HS-27A (cell line): ENCODE measurements around the gene LMNTD1.
"Not testable (repeated sequence)": the region's sequence is repeated elsewhere in the genome, so short reads cannot be mapped to it uniquely, and the experiment has no call there.

Experiments
- DNase-seq: peaks from one replicate; pipeline ENCODE4 v3.0.0-alpha.2; 2012; ENCODE audit warnings: low read depth, missing footprints

LMNTD1 gene

DNA sequence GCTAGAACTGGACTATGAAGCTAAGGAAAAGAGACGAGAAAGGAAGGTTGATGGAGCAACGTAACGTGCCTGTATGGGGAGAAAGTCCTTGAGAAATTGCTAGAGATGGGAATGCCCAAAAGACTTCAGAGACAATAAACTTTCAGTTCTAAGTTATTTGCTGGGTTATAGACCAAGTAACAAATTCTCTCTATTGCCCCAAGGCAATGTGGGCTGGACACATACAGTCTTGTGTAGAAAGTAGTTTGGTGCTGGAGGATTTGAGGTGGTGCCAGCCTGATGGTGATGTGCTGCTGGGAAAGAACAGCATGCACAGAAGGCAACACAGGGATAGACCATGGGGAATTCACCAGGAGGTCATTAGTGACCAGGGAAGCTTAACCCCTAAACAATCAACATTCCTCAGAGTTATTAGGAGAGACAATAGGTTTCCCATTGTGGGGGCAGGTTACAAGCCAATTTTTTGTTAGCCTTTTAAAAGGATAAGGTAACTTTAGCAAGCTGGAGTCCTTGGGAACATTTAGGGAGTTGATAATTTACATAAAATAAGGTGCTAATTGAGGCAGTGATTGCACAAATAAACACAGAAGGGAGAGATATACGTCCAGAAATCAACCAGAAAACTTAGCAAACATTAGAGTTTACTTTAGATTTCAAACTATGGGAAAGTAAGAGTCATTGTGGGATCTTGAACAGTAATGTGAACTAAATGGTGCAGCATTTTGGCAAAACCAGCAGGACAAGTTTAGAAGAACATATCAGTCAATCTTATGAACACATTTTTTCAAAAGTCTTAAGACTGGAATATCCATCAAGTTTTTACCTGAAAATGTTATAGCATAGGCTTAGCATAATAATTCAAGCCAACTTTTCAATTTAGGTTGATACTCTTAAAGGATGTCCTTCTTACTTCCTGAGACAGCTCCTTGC, 61.4 kb downstream of the LMNTD1 start:
- DNase-seq = no peak

GRCh38 chr12:25488956-25489870, 63.9 kb downstream of the LMNTD1 start:
- not testable (repeated sequence) for DNase-seq

GRCh38 chr12:25482625-25483024, 70.5 kb downstream of the LMNTD1 start:
- no peak for DNase-seq

- DNase-seq = no peak
Measured at GRCh38 chr12:25480145-25480544, 72.9 kb downstream of the LMNTD1 start.

DNA sequence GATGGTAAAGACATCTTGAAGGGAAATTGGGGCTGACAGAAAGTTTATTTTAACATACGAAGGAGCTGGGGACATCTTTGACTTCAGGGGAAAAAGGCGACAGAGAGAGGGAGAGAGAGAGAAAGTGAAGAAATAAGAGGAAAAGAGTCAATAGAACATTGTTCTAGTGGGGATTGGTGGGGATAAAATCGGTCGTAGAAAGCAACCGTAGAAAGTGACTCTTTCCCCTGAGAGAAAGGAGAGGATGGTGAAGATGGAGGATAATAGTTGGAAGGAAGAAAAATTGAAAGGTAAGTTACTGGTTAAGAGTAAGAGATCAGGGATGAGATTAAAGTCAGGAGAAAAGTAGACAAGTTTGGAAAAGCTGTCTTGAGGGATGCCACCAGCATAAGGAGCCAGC, 75.9 kb downstream of the LMNTD1 start:
- DNase-seq = no peak

GRCh38 chr12:25472453-25472852, 80.6 kb downstream of the LMNTD1 start:
- DNase-seq = no peak

DNA sequence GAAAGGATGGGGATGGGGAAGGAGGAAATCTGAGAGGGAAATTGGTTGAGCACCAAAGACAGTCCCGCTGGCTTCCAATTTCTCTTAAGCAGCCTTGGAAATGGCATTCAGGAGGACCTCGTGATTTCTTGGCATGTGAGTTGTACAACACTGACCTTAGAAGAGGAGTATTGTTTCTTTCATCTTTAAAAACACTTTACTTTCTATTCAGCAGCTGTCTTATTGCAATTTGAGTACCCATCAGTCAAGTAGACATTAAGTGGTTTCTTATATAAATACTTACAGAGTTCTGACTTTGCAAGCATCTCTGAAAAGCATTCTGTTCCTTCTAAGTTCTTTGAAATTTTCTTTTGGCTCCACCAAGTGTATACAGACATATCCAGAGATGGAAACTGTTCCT, 83.2 kb downstream of the LMNTD1 start:
- DNase-seq = no peak

DNA sequence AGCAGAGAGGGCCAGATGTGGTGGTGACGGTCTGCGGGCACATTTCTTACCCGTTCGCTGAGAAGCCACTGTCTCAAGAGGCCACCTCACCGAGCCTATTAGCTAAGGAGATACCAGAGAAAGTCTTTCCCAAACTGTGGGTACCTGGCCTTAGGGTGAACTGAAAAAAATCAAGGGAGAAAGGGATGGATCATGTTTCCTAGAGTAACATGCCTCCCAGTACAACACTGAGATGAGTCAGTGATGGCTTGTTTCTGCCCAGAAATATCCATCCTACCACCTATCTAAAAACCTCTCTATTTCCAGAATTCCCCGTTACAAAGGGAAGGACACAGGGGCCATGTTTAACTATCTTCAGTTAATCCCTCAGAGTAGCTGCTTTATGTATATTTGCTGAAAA, 83.7 kb downstream of the LMNTD1 start:
- DNase-seq = no peak

DNA sequence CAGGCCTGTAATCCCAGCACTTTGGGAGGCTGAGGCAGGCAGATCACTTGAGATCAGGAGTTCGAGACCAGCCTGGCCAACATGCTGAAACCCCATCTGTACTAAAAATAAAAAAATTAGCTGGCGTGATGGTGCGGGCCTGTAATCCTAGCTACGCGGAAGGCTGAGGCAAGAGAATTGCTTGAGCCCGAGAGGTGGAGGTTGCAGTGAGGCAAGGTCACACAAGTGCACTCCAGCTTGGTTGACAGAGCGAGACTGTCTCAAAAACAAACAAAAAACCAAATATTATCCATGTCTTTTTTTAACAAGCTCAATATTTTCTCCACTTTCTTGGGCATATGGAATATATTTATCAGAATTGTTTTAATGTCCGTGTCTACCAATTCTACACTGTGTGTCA, 89.6 kb downstream of the LMNTD1 start:
- no peak for DNase-seq

DNA sequence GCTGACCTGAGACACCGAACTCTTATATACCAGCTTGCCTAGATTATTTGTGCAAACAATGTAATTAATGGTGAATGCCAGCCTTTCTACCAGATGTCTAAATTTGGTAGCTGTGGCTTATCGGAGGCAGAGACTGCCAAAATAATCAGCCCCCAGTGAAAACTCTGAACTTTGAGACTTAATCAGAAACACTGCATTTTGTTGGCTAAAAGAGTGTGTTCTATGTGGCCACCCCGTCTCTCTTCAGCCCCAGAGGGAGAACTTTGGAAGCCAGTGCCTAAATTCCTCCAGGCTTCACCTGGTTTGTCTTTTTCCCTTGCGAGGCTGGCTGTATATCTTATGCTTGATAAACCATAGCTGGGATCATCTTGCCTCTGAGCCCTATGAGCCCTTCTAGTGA, 90.1 kb downstream of the LMNTD1 start:
- no peak for DNase-seq

DNA sequence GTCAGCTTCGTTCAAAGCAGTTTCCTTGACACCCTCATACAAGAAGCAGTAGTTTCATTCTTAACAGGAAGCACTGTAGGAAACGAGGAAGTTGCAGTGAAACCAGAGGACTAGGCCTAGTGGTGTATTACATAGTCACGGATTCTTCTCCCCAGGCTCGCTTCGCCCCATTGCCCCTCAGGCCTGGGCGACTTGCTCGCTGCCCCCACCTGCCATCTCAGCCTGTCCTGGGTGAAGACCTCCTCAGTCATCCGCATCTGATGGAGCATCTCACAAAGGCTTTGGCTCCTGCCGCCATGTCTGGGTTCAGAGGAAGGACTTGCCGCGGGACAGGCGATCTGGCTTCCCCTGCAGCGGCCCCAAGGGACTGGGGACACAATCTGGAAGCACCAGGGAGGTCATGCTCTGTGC, 93.5 kb downstream of the LMNTD1 start:
- no peak for DNase-seq

- peak; percentile 99 for DNase-seq
Measured at GRCh38 chr12:25458047-25458552, 95.0 kb downstream of the LMNTD1 start.

GRCh38 chr12:25456474-25456873, 96.6 kb downstream of the LMNTD1 start:
- no peak for DNase-seq

- no peak for DNase-seq
Measured at GRCh38 chr12:25455696-25456095, 97.4 kb downstream of the LMNTD1 start.

GRCh38 chr12:25449007-25449406, 104.1 kb downstream of the LMNTD1 start:
- no peak for DNase-seq

- no peak for DNase-seq
Measured at GRCh38 chr12:25447046-25447445, 106.0 kb downstream of the LMNTD1 start.

DNA sequence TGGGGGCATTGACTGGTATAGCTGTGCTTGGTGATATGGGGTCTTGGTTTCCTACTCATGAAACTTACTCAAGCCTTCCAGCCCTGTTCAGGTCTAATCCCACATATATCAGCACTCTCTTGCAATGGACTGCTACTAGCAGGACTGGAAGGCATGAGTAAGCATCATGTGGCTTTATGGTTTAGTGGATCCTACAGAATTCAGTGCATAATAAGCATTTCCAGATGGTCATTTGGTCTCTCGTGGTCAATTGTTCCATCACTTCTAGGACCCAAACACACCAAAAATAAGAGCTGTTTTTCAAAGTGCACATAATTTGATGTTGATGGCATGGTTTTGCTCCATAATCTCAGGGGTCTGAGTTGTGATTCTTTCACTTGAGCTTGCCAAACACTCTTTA, 114.4 kb downstream of the LMNTD1 start:
- DNase-seq = no peak

DNA sequence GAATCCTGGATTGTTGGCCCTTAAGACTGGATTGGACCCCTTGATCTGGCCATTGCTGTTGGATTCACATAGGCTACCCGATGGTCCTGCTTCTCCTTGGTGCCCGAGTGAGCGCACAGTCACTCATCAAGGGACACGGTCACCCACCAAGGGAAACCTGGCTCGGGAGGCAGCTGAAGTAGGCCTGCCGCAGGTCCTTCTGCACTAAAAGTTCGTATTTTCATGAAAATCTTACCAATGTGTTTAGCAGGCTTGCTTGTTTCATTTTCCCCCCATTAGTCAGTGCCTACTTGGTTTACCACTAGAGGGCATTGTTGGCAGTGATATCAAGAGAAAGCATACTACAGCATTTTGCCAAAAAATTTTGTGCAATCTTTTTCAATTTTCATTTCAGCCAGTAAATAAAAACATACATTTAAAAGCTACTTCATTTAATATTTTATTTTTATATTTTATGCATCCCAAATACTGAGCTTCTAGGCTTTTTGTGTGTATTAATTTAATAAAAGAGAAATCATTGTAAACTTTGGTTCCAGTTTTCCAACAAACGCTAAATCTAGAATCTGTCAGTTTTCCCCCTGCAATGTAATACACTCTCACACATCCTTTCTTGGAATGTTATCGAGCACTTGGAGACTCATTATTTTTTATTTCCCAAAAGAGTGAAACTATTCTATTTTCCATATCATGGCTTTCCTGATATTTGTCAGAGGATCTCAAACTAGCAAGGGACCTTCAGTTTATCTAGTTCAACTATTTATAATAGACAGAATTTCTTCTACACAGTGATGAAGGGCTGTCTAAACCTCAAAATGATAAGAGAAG, 116.7 kb downstream of the LMNTD1 start:
- peak; percentile 66 for DNase-seq

DNA sequence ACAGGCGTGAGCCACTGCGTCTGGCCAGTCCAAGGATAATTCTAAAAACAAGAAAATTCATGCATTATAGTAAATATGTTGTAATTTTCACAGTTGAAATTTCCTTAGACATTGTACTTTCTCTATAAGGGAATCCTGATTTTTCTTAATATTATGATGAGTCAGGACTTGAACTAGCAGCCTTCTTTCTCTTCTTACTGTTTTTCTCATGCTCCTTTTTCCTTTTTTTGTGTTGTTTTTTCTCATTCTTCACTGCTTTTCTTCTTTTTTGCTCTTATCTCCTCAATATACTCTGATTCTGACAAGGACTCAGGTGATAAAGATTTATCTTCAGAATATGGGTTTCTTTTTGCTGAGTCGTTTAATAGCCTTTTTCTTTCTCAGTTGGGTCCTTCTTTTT, 117.7 kb downstream of the LMNTD1 start:
- no peak for DNase-seq

DNA sequence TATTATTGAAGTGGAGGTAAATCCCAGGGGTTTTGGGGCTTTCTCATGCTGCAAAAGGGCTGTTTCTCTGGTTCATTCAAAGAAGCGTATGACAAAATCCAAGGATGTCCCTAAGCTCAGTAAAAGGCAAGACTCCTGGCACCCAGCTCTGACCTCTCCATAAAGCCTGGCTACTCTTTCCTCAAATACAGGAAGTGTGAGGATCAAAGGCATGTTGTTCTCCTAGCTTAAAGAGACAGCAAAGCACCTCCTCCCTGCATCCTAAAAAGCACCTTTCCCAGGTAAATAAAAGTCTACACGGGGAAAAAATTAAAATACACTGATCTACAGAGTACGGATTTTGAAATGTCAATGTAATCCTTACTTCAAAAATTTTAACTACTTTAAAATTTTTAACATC, 118.6 kb downstream of the LMNTD1 start:
- no peak for DNase-seq

- DNase-seq = no peak
Measured at GRCh38 chr12:25433581-25434325, 119.3 kb downstream of the LMNTD1 start.
